AG08396 (cell line): ENCODE measurements around the gene CAB39.
A peak's percentile ranks its signal among the peaks of the same experiment; 100 is the strongest.

Experiments
- DNase-seq: peaks from one replicate; pipeline ENCODE4 v3.0.0; 2012; ENCODE audit warnings: low spot score, mixed read lengths

Gene CAB39

DNA sequence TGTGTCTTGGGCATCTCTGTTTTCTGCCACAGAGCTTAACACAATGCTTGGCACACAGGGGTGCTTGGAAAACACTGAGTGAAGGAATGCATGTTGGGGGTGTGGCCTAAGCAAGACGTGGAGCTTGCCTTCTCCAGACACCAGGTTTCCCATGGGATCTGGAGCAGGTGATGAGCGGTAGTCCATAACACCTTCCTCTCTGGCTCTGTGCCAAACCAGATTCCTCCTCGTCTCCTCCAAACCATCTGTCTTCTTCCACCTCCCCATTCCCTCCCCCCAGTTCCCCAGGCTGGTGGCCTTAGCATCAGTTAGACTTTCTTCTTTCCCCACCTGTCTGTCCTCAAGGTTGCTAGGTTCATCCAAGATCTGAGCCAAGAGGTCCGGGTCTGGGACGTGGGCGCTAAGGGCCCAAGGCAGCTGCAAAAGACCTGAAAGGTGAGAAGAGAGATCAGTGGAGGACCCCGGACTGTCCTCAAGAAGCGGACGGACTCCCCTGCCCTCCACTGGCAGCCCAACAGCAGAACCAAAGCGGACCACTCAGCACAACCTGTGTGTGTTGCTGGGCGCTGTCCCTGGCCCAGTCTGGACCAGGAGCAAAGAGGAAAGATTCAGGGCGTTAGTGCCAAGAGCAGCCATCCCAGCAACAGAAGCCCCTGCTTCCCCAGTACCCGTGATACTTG, 150.9 kb downstream of the CAB39 start:
- DNase-seq = no peak

DNA sequence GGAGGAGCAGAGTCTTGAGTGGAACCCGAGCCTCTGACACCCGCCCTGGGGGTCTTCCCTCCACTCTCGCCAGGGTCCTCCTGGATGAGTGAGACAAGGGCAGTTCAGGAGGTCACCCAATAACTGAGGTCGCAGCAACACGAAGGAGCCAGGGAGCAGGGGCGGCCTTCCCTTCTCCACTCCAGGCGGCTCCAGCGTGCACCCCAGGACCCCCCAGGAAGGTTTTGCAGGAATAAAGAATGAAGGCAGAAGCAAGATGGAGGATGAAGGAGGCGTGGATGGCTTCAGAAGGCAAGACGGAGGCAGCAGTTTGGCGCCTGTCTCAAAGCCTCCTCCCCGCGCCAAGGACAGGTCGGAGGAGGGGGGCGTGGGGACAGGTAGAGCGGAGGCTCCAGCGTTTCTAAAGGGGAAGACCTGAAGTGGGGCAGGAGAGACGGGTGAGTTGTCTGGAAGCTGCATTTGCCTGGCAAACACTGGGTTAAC, 151.5 kb downstream of the CAB39 start:
- no peak for DNase-seq

DNA sequence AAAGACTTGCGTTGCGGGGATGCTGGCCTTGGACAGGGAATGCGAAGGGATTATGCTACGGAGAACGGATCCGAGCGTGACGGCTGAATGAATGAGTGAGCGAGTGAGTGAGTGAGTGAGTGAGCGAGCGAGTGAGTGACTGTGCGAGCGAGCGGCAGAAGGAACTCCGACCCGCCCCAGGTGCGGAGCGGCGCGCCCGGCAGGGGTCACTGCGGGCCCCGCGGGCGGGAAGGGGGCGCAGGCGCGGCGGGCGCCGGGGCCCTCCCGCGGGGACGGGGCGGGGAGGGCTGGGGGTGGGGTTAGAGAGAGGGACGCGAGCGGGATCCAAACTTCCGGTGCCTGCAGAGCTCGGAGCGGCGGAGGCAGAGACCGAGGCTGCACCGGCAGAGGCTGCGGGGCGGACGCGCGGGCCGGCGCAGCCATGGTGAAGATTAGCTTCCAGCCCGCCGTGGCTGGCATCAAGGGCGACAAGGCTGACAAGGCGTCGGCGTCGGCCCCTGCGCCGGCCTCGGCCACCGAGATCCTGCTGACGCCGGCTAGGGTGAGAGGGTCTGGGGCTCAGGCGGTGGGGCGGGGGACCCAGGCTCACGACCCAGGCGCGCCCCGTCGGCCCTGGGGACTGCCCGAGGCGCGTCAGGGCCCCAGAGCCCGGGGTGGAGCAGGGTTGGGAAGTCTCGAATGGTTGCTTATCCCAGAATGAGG, 152.1 kb downstream of the CAB39 start, which contains the start of gene ITM2C:
ITM2C (plus strand) TSS at position 338 of the 702 bp plus-strand sequence; CDS start at position 422, 84 bp downstream.
- peak; percentile 95 for DNase-seq

DNA sequence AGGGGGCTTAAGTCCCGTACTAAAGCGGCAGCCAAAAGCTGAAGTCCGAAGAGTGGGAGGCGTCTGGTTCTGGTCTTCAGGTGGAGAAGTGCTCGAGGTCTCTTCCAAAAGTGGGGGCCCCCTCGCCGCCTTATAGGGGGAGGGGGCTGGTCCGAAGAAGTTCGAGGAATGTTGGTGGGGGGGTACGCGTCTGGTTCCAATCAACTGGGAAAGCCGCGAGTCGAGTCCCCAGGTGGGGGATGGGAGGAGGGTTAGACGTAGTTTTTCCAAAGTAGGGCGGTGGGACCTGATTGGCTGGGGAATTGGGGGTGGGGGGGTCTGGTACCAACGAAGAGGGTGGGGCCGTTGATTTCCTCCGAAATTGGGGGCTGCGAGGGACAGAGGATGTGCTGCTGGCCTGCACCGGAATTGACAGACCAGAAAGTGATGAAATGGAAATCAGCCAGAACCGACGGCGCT, 152.7 kb downstream of the CAB39 start:
- DNase-seq = peak; percentile 37

DNA sequence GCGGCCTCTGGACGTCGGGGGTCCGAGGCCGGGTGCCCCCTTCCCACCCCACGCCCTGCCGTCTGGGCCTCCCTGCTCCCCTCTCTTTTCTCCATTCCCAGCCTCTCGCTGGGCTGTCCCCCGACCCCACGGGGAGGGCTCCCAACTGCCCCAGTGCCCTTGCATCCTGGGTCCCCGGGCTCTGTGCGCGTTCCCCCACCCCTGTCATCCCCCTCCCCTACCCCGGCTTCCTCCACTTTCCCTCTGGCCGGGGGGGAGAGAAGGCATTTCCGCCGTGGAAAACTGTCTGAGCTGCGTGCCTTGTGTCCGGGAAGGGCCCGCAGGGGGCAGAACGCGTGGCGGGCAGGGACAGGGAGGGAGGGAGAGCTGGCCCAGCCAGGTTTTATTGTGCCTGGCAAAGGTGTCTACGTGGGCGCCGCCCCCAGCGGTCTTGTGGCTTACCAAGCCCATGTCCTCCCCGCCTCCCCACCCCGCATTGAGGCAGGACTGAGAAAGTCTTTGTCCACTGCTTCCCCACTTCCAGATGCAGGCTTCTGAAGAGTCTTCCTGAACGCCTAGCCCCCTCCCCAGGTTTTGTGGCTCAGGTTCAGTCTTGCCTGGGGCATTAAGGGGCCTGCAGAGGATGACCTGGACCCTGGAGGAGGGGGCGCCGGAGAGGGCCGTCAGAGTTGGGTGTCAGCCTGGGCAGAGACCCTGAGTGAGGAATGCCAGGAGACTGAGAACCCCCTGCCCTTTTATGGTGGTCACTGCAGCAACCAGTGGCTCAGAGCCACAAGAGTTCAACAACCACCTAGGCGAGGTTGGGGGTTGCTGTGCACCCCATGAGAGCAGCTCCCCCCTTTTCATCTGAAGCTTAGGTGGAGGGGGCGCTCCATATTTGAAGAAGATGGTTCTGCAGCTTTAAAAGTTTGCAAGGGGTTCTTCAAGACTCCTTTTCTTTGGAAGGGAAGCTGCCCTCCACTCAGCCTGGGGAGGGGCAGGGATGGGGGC, 153.4 kb downstream of the CAB39 start:
- DNase-seq = peak; percentile 46

DNA sequence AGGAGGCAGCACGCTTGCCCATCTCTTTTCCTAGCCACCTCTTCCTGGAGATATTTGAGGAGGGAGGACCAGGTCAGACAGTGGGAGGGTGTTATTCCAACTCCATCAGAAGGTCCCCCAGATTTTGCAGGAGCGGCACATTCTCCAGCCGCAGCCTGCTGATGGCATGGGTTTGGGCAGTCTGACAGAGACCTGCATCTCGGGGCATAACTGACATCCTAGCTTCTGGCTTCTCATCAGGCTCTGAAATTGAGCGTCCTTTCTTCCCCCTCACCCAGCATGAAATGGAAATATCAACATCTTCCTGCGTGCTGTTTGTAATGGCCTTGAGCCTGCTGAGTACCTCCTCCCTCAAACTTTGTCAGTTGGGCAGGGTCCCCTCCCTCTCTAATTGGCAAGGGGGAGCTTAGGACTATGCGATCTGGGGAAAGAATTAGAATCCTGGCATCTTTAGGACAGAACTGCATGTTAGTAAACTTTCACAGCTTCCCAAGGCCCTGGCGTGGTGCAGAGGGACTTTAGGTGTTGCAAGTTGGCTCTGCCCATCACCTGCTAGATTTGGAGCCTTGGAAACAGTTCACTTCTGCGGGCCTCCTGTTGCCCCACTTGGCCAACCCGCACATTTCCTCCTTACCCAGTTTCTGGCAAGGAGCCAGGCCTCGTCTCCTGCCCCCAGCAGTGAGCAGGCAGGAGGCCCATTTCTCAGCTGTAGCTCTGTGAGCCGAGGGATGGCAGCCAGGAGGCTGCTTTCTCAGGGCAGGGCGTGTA, 154.3 kb downstream of the CAB39 start:
- peak; percentile 33 for DNase-seq

DNA sequence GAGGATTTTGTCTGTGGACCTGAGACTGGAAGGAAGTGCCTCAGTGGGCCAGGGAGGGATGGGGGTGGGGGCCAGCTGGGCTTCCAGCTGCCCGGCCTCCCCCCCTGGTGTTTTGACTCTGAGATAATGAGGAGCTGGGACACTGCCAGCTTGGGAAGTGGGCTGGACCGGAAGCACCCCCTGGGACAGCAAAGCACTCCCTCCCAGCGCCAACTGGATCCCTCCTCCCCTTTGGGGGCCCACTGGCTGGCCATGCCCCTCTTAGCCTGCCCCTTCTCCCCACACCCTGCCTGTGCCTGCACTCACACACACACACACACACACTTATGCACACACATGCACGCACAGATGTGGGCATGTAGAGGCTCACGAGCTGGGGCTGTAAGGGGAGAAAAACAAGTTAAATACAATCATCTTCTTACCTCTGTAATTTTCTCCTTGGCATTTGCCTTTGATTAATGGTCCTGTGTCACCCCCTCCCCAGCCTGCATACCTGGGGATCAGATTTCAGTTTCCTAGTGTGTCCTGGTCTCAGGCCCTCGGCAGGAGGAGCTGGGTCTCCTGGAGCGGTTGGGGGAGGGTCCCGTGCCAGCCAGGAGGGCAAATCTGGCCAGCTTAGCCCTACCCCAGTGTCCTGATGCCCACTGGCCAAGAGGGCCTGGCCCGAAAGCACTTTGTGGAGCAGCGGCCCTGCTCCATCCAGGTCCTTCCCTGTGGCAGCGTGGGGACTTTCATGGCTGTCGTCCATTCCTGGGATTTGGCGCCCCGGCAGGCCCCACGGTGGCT, 155.7 kb downstream of the CAB39 start:
- DNase-seq = no peak

DNA sequence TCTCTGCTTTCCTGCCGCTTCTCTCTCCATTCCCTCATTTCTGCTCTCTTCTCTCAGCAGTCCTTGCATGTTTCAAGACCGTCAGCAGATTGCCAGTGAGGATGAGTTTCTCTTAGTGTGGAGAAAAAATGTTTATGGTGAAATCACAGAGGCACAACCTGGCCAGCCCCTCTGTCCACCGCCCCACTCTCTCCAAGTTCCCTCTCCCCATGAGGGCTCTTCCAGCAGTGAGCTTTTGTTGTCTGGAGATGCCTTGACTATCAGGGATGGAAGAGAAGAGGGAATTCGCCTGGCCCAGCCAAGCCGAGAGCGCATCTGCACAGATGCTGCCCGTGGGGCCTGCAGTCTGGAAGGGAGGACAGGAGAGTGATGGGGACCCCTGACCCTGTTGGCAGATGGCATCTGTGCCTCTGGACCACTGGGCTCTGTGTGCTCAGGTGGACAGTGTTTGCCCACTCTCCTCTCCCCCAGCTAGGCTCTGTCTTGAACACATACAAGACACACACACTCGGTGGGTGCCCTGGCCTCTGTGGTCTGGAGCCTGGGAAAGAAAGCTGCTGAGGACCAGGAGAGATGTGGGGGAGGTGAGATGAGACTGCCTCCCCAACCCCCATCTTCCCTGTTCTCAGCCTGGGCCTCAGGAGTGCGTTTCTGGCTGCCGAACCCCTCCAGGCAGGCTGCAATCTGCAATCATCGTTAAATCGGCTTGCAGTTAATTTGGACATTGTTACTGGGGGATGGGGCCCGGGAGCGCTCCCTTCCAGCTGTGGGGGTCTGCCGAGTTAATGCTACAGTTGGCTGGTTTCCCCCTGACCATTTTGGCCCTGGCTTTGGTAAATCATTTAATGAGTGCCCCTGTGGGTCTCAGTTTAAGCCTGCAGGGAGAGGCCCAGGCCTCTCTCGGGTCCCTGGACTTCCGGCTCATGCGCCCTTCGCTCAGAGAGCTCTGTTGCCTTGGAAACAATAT, 156.6 kb downstream of the CAB39 start:
- no peak for DNase-seq

DNA sequence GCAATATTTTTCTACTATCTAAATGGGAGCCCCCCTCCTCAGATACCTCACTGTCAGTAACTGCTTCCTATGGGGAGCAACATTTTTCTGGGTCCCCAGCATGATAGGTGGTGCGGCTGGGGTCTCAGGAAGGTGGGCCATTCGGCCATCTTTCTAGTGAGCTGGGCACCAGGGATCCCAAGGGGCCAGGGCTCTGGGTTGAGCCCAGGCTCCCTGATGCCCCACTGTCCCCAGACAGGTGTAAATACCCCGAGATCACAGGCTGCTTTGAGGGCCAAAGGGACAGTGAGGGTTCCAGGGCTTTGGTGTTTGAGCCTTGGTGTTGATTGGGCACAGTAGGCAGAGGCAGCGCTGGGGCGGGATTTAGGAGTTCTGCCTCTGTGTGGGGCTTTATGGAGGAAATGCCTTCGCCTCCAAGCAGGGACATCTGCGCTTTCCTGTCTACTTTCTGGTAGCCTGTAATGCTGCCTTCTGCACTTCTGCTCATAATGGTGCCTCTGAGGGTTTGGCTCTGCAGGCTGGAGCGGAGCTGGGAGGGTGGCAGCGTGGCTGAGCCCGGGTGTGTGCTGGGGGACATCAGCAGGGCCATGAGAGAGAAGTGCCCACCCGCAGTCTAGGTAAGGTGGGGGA, 157.4 kb downstream of the CAB39 start:
- no peak for DNase-seq
